ENCODE results near the gene RTL1. TPM values are rescaled to one million over a fixed set of nuclear protein-coding genes. Genes with fewer than 3 reads are reported as not detected.

The RTL1 gene
- total RNA-seq, 1 experiment from 2014 or later, result not detected

DNA sequence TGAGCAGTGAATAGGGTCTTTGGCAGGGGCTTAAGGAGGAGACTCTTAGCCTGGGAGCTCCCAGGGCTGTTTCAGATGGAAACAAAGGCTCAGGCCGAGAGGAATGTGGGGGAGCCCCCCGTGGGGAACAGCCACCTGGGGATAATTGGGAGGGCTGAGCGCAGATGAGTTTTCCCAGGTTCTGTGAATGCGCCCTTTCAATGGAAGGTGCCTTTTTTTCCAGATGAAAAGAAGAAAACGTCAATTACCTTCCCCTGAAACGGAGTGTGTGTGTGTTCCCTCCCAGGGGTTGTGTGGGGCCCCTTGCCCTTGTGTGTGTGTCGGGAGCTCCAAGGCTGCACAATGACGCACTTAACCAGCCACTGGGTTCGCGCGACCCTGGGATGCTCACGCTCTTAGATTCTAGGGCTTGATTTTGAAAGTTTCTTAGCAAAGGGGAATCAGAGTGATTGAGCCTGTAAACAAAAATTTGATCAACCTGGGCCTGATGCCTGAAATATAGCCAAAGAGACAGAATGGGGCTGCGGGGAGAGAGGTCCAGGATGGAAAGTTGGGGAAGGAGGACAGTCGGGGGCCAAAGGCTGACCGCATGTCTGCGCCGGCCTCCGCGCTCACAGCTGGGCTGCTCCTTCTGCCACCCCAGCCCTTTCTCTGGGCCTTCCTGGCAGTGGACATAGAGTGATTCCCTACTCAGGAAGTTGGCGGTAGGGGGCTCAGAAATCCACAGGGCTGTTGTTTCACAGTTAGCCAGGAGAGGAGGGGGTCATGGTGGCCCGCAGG is 63.0 kb downstream of the RTL1 start:
- Histone ChIP-seq H2BK5ac (ENCODE audit: insufficient read length, low read length) (no peak overlapping the region), H3K9me3 (ENCODE audit: control insufficient read depth, low read depth, low read length) (no peaks in the 10 kb centered on the region), H4K20me1 (ENCODE audit: control insufficient read depth, insufficient read depth, insufficient read length) (no peaks in the 10 kb centered on the region), H4K5ac (ENCODE audit: insufficient read length, low read depth, low read length) (no peak overlapping the region), H3K9ac (ENCODE audit: extremely low read depth, insufficient read length, low read length) (no peak overlapping the region), H2BK12ac (ENCODE audit: insufficient read length, low read depth, low read length) (no peak overlapping the region), H2BK15ac (ENCODE audit: low read depth, low read length) (no peak overlapping the region), H3K18ac (ENCODE audit: insufficient read length, low read depth, low read length) (peak overlapping the region; percentile 82), H3K4ac (ENCODE audit: low read depth, low read length) (no peak overlapping the region; the same call in none of the 2 replicates), H4K8ac (replicated peaks; ENCODE audit: insufficient read length, low read depth, low read length) (no peak overlapping the region), H2AFZ (ENCODE audit: low read length) (peak overlapping the region; percentile 37), H3T11ph (ENCODE audit: low read length) (peak overlapping the region; percentile 71), H3K14ac (ENCODE audit: insufficient read depth, low read length) (peak overlapping the region; percentile 84; the same call in 1 of the 2 replicates), H3K56ac (ENCODE audit: insufficient read length, low read depth, low read length) (no peak overlapping the region), H4K91ac (ENCODE audit: insufficient read length, low read depth, low read length) (no peak overlapping the region), H3K79me2 (ENCODE audit: insufficient read depth, low read length) (no peaks in the 10 kb centered on the region), H2BK20ac (ENCODE audit: low read depth, low read length, poor library complexity, severe bottlenecking) (no peak overlapping the region), H3K79me1 (ENCODE audit: insufficient read depth, low read depth, low read length, poor library complexity, severe bottlenecking) (no peaks in the 10 kb centered on the region), H2BK120ac (ENCODE audit: low read depth, low read length, poor library complexity, severe bottlenecking) (peak overlapping the region; percentile 91), H3K23me2 (ENCODE audit: insufficient read length, low read depth, low read length, poor library complexity, severe bottlenecking) (no peaks in the 10 kb centered on the region), H3K23ac (ENCODE audit: insufficient read length, low read depth, low read length) (no peak overlapping the region), H3K27me3 (ENCODE audit: insufficient read depth, low read length) (no peaks in the 10 kb centered on the region), H3K27ac (ENCODE audit: insufficient read length, low read depth, low read length) (no peak overlapping the region), H2AK5ac (ENCODE audit: insufficient read length, low read length) (no peak overlapping the region), H3K4me2 (ENCODE audit: insufficient read depth, insufficient read length, low read length) (no peak overlapping the region), H3K4me1 (ENCODE audit: insufficient read depth, low read length) (peaks cover 6% of the 10 kb centered on the region; the same call in 1 of the 2 replicates)
- Mint-ChIP-seq H3K27ac (peak overlapping the region; percentile 43 to 99 (median 97); a peak in 5 of 7 replicates), H3K4me1 (peaks cover 46 to 65% of the 10 kb centered on the region in 2 experiments), H3K4me3 (peak overlapping the region in 1 of 2 experiments; percentile 22; a peak in 2 of 5 replicates), H3K27me3 (ENCODE audit: low read depth) (peaks cover 4% of the 10 kb centered on the region; the same call in 1 of the 2 replicates), H3K36me3 (ENCODE audit: insufficient read depth in 1 of 3, low read depth in 3 of 3) (no peaks in the 10 kb centered on the region), H3K9me3 (no peaks in the 10 kb centered on the region)
- no peak for DNase-seq
- TF ChIP-seq, protein P1, sequence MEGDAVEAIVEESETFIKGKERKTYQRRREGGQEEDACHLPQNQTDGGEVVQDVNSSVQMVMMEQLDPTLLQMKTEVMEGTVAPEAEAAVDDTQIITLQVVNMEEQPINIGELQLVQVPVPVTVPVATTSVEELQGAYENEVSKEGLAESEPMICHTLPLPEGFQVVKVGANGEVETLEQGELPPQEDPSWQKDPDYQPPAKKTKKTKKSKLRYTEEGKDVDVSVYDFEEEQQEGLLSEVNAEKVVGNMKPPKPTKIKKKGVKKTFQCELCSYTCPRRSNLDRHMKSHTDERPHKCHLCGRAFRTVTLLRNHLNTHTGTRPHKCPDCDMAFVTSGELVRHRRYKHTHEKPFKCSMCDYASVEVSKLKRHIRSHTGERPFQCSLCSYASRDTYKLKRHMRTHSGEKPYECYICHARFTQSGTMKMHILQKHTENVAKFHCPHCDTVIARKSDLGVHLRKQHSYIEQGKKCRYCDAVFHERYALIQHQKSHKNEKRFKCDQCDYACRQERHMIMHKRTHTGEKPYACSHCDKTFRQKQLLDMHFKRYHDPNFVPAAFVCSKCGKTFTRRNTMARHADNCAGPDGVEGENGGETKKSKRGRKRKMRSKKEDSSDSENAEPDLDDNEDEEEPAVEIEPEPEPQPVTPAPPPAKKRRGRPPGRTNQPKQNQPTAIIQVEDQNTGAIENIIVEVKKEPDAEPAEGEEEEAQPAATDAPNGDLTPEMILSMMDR (conservative IDR thresholded peaks at IDR 0.05), result no peak
- WGBS (ENCODE audit: extremely low coverage, insufficient read length, low lambda C conversion rate), result no CpG with 5 or more reads among the region's 21 CpGs

Measured in H9 (cell line).